IMR-90 (cell line): ENCODE results near the gene OSMR. TPM values are rescaled to one million over a fixed set of nuclear protein-coding genes. Genes with fewer than 3 reads are reported as not detected.
A peak's percentile ranks its signal among the peaks of the same experiment; 100 is the strongest.

Experiments used
- ATAC-seq: fragments of 200-7000 bp; cut with Tn5 transposase; 2 replicates; pipeline ENCODE4 v1.9.1; 2020; ENCODE audit warnings: low read depth, mild to moderate bottlenecking, moderate library complexity
- BruUV-seq: library from RNA; stranded (reverse); fragments of 400-500 nt; replicated peaks from 2 replicates; lab custom pipeline; 2021; lab: Mats Ljungman, UMichigan
- CTCF ChIA-PET: fragments of 300-600 bp; formaldehyde crosslinking; extraction: SDS; loops from one replicate; lab custom pipeline; 2021; ENCODE audit warnings: antibody characterized with exemption; lab: Yijun Ruan, JAX
- POLR2A ChIA-PET: fragments of 300-600 bp; sonication (Branson Sonifier 250); formaldehyde crosslinking; loops from one replicate; lab custom pipeline; 2022; ENCODE audit warnings: antibody characterized with exemption; ENCODE audit not compliant: unreplicated experiment; lab: Charles Lee
- DNase-seq: peaks from one replicate; pipeline ENCODE4 v3.0.0; 2013
- H2AFZ ChIP-seq: replicated peaks from 2 replicates; pipeline ENCODE3; 2013; ENCODE audit warnings: low read length, mild to moderate bottlenecking; ENCODE audit not compliant: poor library complexity
- H2AK5ac ChIP-seq: 2 replicates; pipeline ENCODE4 v1.6.1; 2013; ENCODE audit warnings: low read depth, low read length, inconsistent platforms
- H2AK9ac ChIP-seq: replicated peaks from 2 replicates; pipeline ENCODE3; 2013; ENCODE audit warnings: mild to moderate bottlenecking, low read depth, low read length, moderate library complexity; ENCODE audit not compliant: poor library complexity
- H2BK120ac ChIP-seq: 2 replicates; pipeline ENCODE4 v1.6.1; 2013; ENCODE audit warnings: low read depth, low read length, inconsistent platforms
- H2BK15ac ChIP-seq: 3 replicates; pipeline ENCODE4 v1.6.1; 2013; ENCODE audit warnings: low read depth, low read length, inconsistent platforms
- H2BK20ac ChIP-seq: 2 replicates; pipeline ENCODE4 v1.6.1; 2013; ENCODE audit warnings: low read depth, mild to moderate bottlenecking, inconsistent platforms, low read length, moderate library complexity
- H2BK5ac ChIP-seq: 2 replicates; pipeline ENCODE4 v1.6.1; 2013; ENCODE audit warnings: mild to moderate bottlenecking, low read depth, low read length, inconsistent platforms; ENCODE audit not compliant: poor library complexity, severe bottlenecking
- H3K14ac ChIP-seq: replicated peaks from 2 replicates; pipeline ENCODE4 v1.6.1; 2013; ENCODE audit warnings: low read depth, low read length, inconsistent platforms
- H3K18ac ChIP-seq: 2 replicates; pipeline ENCODE4 v1.6.1; 2013; ENCODE audit warnings: low read depth, low read length, control low read depth
- H3K23ac ChIP-seq: 2 replicates; pipeline ENCODE4 v1.6.1; 2013; ENCODE audit warnings: low read depth, low read length, inconsistent platforms
- H3K27ac ChIP-seq: 2 replicates; pipeline ENCODE4 v1.5.1; 2013; ENCODE audit warnings: mild to moderate bottlenecking, control low read depth, low read length; ENCODE audit not compliant: insufficient read depth
- H3K27me3 ChIP-seq: 2 replicates; pipeline ENCODE4 v1.6.1; 2013; ENCODE audit warnings: low read length; ENCODE audit not compliant: control insufficient read depth, insufficient read depth
- H3K36me3 ChIP-seq: 2 replicates; pipeline ENCODE4 v1.6.1; 2013; ENCODE audit warnings: low read length, mixed read lengths; ENCODE audit not compliant: control insufficient read depth, insufficient read depth
- H3K4ac ChIP-seq: 2 replicates; pipeline ENCODE4 v1.6.1; 2013; ENCODE audit warnings: low read depth, low read length, inconsistent platforms
- H3K4me1 ChIP-seq: 2 replicates; pipeline ENCODE4 v1.6.1; 2013; ENCODE audit warnings: low read length, mixed read lengths; ENCODE audit not compliant: control insufficient read depth, insufficient read depth
- H3K4me2 ChIP-seq: 2 replicates; pipeline ENCODE4 v1.6.1; 2013; ENCODE audit warnings: low read depth, mild to moderate bottlenecking, control low read depth, low read length, moderate library complexity
- H3K4me3 ChIP-seq: 2 replicates; pipeline ENCODE4 v1.5.1; 2013; ENCODE audit warnings: low read depth, mild to moderate bottlenecking, control low read depth, low read length, moderate library complexity; ENCODE audit not compliant: insufficient read depth
- H3K56ac ChIP-seq: 2 replicates; pipeline ENCODE4 v1.6.1; 2013; ENCODE audit warnings: low read length, inconsistent platforms; ENCODE audit not compliant: insufficient read depth; ENCODE audit errors: extremely low read depth
- H3K79me1 ChIP-seq, 2 experiments: 2 replicates each; pipeline ENCODE4 v1.6.1; 2013; ENCODE audit warnings: low read length in 2 of 2, inconsistent platforms in 1 of 2, low read depth in 1 of 2
- H3K9ac ChIP-seq: 2 replicates; pipeline ENCODE4 v1.6.1; 2013; ENCODE audit warnings: low read depth, low read length, control low read depth
- H3K9me1 ChIP-seq: 2 replicates; pipeline ENCODE4 v1.6.1; 2013; ENCODE audit warnings: low read length, inconsistent platforms; ENCODE audit not compliant: insufficient read depth
- H3K9me3 ChIP-seq: 2 replicates; pipeline ENCODE4 v1.6.1; 2013; ENCODE audit warnings: low read length; ENCODE audit not compliant: control insufficient read depth, insufficient read depth
- H4K20me1 ChIP-seq: 2 replicates; pipeline ENCODE4 v1.6.1; 2013; ENCODE audit warnings: low read length, inconsistent platforms; ENCODE audit not compliant: insufficient read depth
- H4K5ac ChIP-seq: 2 replicates; pipeline ENCODE4 v1.6.1; 2013; ENCODE audit warnings: mild to moderate bottlenecking, low read depth, low read length, control low read depth
- H4K8ac ChIP-seq, 2 experiments: 2 replicates each; pipeline ENCODE4 v1.6.1; 2013; ENCODE audit warnings: low read depth in 2 of 2, low read length in 2 of 2, control low read depth in 1 of 2, inconsistent platforms in 1 of 2
- H4K91ac ChIP-seq: 2 replicates; pipeline ENCODE4 v1.6.1; 2013; ENCODE audit warnings: low read depth, low read length, inconsistent platforms; ENCODE audit not compliant: insufficient read depth
- CEBPB ChIP-seq: IDR thresholded peaks from 2 replicates; pipeline ENCODE4 v1.6.1; 2012; ENCODE audit warnings: low read depth, low read length, improper control_type of control experiment
- MAFK ChIP-seq: IDR thresholded peaks from 2 replicates; pipeline ENCODE4 v1.6.1; 2012; ENCODE audit warnings: low read depth, low read length, improper control_type of control experiment
- MXI1 ChIP-seq: IDR thresholded peaks from 2 replicates; pipeline ENCODE4 v1.6.1; 2012; ENCODE audit warnings: low read depth, mild to moderate bottlenecking, low read length, moderate library complexity, borderline replicate concordance
- RAD21 ChIP-seq: IDR thresholded peaks from 2 replicates; pipeline ENCODE4 v1.6.1; 2012; ENCODE audit warnings: low read length, improper control_type of control experiment
- WGBS, 2 experiments: methylation state at CpG; one replicate each; pipeline versions ENCODE4 v1.1.5 to v1.1.7; 2013; ENCODE audit warnings: missing lambda C conversion rate in 2 of 2; ENCODE audit not compliant: insufficient read length in 1 of 2; ENCODE audit errors: extremely low coverage in 2 of 2; 5-methylcytosine and 5-hydroxymethylcytosine counted together
- dilution Hi-C: fragments of 300-500 bp; cut with HindIII; formaldehyde crosslinking; loops from one replicate; pipeline ENCODE4 v1.14.3; 2018; ENCODE audit warnings: low sequenced_read_pairs; ENCODE audit not compliant: unreplicated experiment
- in situ Hi-C: fragments of 300-500 bp; cut with MboI; formaldehyde crosslinking; loops from 3 replicates; pipeline ENCODE4 v1.14.3; 2019; ENCODE audit warnings: low sequenced_read_pairs, inconsistent platforms, mixed read lengths
- intact Hi-C: fragments of 100-400 bp; cut with micrococcal nuclease; formaldehyde crosslinking; loops from 2 replicates; pipeline ENCODE4 v1.10.0; 2022
- polyA plus RNA-seq, 3 experiments: library from polyadenylated mRNA; depleted of rRNA; stranded (reverse); fragments of >200 nt; gene quantifications; 2 replicates each; pipeline ENCODE4 v1.2.3, GENCODE V29; 2012; ENCODE audit warnings: low replicate concordance in 1 of 3
- total RNA-seq: library from RNA; depleted of rRNA; stranded (reverse); fragments of >200 nt; gene quantifications from 2 replicates; pipeline ENCODE4 v1.2.3, GENCODE V29; 2012
- TF ChIP-seq, protein P1 (sequence below): conservative IDR thresholded peaks from 2 replicates; pipeline ENCODE4 v1.5.1; 2012; ENCODE audit warnings: mild to moderate bottlenecking, low read depth, low read length, improper control_type of control experiment
- TF ChIP-seq, protein P2 (sequence below): fragments of 150-350 bp; IDR thresholded peaks from 2 replicates; pipeline ENCODE4 v1.6.1; 2017; ENCODE audit warnings: mild to moderate bottlenecking, antibody characterized with exemption, low read length, low read depth

OSMR gene
- total and polyA plus RNA-seq, 2 of the 4 experiments (the other 2 are of a cell fraction), result 41.6 to 48.7 TPM

DNA sequence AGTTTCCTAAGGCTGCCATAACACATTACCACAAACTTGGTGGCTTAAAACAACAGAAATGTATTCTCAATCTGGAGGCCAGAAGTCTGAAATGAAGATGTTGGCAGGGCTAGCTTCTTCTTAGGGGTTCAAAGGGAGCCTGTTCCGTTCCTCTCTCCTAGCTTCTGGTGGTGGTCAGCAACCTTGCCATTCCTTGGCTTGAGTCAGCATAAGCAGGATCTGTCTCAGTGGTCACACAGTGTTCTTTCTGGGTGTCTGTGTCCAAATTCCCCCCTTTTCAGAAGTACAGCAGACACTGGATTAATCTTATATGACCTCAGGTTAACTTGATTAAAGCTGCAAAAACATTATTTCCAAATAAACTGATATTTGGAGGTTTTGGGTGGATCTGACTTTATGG lies 2.1 kb upstream of the OSMR start:
- peak overlapping the region; percentile 90 for H3K23ac ChIP-seq
- peaks cover 10% of the 10 kb centered on the region for H3K4me1 ChIP-seq
- H3K4me3 ChIP-seq, result no peak overlapping the region
- dilution Hi-C loops, result no loop called here
- H4K5ac ChIP-seq, result peak overlapping the region; percentile 33; the same call in 1 of the 2 replicates
- TF ChIP-seq MAFK (no peak), MXI1 (no peak), CEBPB (no peak), RAD21 (no peak)
- TF ChIP-seq, protein P1, sequence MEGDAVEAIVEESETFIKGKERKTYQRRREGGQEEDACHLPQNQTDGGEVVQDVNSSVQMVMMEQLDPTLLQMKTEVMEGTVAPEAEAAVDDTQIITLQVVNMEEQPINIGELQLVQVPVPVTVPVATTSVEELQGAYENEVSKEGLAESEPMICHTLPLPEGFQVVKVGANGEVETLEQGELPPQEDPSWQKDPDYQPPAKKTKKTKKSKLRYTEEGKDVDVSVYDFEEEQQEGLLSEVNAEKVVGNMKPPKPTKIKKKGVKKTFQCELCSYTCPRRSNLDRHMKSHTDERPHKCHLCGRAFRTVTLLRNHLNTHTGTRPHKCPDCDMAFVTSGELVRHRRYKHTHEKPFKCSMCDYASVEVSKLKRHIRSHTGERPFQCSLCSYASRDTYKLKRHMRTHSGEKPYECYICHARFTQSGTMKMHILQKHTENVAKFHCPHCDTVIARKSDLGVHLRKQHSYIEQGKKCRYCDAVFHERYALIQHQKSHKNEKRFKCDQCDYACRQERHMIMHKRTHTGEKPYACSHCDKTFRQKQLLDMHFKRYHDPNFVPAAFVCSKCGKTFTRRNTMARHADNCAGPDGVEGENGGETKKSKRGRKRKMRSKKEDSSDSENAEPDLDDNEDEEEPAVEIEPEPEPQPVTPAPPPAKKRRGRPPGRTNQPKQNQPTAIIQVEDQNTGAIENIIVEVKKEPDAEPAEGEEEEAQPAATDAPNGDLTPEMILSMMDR, result no peak
- TF ChIP-seq, protein P2, sequence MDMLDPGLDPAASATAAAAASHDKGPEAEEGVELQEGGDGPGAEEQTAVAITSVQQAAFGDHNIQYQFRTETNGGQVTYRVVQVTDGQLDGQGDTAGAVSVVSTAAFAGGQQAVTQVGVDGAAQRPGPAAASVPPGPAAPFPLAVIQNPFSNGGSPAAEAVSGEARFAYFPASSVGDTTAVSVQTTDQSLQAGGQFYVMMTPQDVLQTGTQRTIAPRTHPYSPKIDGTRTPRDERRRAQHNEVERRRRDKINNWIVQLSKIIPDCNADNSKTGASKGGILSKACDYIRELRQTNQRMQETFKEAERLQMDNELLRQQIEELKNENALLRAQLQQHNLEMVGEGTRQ, result no peak
- DNase-seq, result no peak
- no peak overlapping the region for H3K18ac ChIP-seq
- H2BK15ac ChIP-seq, result no peak overlapping the region
- BruUV-seq, result no TSS peak
- peak overlapping the region in 1 of 2 experiments; percentile 35; a peak in 1 of 4 replicates for H4K8ac ChIP-seq
- H3K36me3 ChIP-seq, result peaks cover 12% of the 10 kb centered on the region
- ATAC-seq, result no peak
- peak overlapping the region; percentile 13; the same call in 1 of the 2 replicates for H4K91ac ChIP-seq
- WGBS, 2 experiments, result 100% methylated on average over 1 of the region's 1 CpG; no CpG with 5 or more reads in 1 of the 2 experiments
- no peak overlapping the region for H2AK9ac ChIP-seq
- peaks cover 18 to 62% of the 10 kb centered on the region in 2 experiments for H3K79me1 ChIP-seq
- H3K27me3 ChIP-seq, result no peaks in the 10 kb centered on the region
- in situ Hi-C loops, result no loop called here
- CTCF ChIA-PET, result interaction anchor here (0.5 to 1.4 kb wide), 4 partner anchors 10 to 1094 kb away, joined by 3 read pairs; no protein-coding TSS in a partner anchor
- POLR2A ChIA-PET, result no interaction called here
- intact Hi-C loops, result loop anchor here (10.0 kb wide), 2 partner anchors 231 to 441 kb away; partner anchors contain the start of gene RICTOR
- peaks cover 2% of the 10 kb centered on the region; the same call in 1 of the 2 replicates for H3K9me1 ChIP-seq
- H3K27ac ChIP-seq, result no peak overlapping the region
- H3K56ac ChIP-seq, result no peak overlapping the region
- no peak overlapping the region for H2AFZ ChIP-seq
- peaks cover 11% of the 10 kb centered on the region for H4K20me1 ChIP-seq
- peak overlapping the region; percentile 27; the same call in 1 of the 2 replicates for H3K14ac ChIP-seq
- peak overlapping the region; percentile 46; the same call in 1 of the 2 replicates for H2BK20ac ChIP-seq
- no peak overlapping the region for H3K9ac ChIP-seq
- no peaks in the 10 kb centered on the region for H3K9me3 ChIP-seq
- peak overlapping the region; percentile 49 for H3K4me2 ChIP-seq
- H3K4ac ChIP-seq, result 0 out of 2 replicates have a peak overlapping the region, but pooled peaks have one; percentile 15
- H2AK5ac ChIP-seq, result peak overlapping the region; percentile 6; the same call in 1 of the 2 replicates
- H2BK120ac ChIP-seq, result no peak overlapping the region
- H2BK5ac ChIP-seq, result peak overlapping the region; percentile 27
